Activated T-helper 2 cell treated with anti-CD3 and anti-CD28 coated beads, Interferon-gamma antibody, Interleukin-2, Interleukin-4, amounts not matched to agents 10 μg/mL and 5 μg/mL and 100 μg/mL, durations not matched to agents 14 hours and 24 hours and 36 hours (primary cell): ENCODE results near the gene KRT84. TPM values are rescaled to one million over a fixed set of nuclear protein-coding genes. Genes with fewer than 3 reads are reported as not detected.
"Not testable (repeated sequence)": the region's sequence is repeated elsewhere in the genome, so short reads cannot be mapped to it uniquely, and the experiment has no call there.

ENCODE experiments used
- DNase-seq: peaks from one replicate; pipeline ENCODE4 v3.0.0; 2021; ENCODE audit warnings: low spot score
- H3K27ac Mint-ChIP-seq: one replicate; pipeline ENCODE4 v1.8.0; 2021; ENCODE audit warnings: mixed read lengths
- H3K27me3 Mint-ChIP-seq: one replicate; pipeline ENCODE4 v1.8.0; 2021; ENCODE audit warnings: low read depth, mixed read lengths
- H3K36me3 Mint-ChIP-seq: one replicate; pipeline ENCODE4 v1.8.0; 2021; ENCODE audit warnings: low read depth, mixed read lengths
- H3K4me1 Mint-ChIP-seq: one replicate; pipeline ENCODE4 v1.8.0; 2021; ENCODE audit warnings: low read depth, mixed read lengths
- H3K4me3 Mint-ChIP-seq: one replicate; pipeline ENCODE4 v1.8.0; 2021; ENCODE audit warnings: low read depth, mild to moderate bottlenecking, moderate library complexity, mixed read lengths
- H3K9me3 Mint-ChIP-seq: one replicate; pipeline ENCODE4 v1.8.0; 2021; ENCODE audit warnings: mixed read lengths
- intact Hi-C: fragments of 100-400 bp; cut with micrococcal nuclease; formaldehyde crosslinking; loops from one replicate; pipeline ENCODE4 v1.15.1; 2023
- total RNA-seq: library from RNA; stranded (reverse); gene quantifications from 2 replicates; pipeline ENCODE4 v1.2.3, GENCODE V29; 2022

Gene KRT84
- total RNA-seq, 1 donor from 2014 or later: not detected

GRCh38 chr12:52349196-52349595 is 36.3 kb downstream of the KRT84 start:
- intact Hi-C loops: no loop called here
- Mint-ChIP-seq H3K36me3 (no peaks in the 10 kb centered on the region), H3K4me1 (peaks cover 3% of the 10 kb centered on the region), H3K4me3 (no peak overlapping the region), H3K27me3 (peaks cover 17% of the 10 kb centered on the region), H3K9me3 (no peaks in the 10 kb centered on the region), H3K27ac (no peak overlapping the region)
- DNase-seq: no peak

- Mint-ChIP-seq H3K27ac (no peak overlapping the region), H3K36me3 (no peaks in the 10 kb centered on the region), H3K9me3 (no peaks in the 10 kb centered on the region), H3K4me1 (peaks cover 3% of the 10 kb centered on the region), H3K27me3 (peaks cover 9% of the 10 kb centered on the region), H3K4me3 (no peak overlapping the region)
- intact Hi-C loops: no loop called here
- no peak for DNase-seq
Measured at GRCh38 chr12:52347551-52348510, 37.6 kb downstream of the KRT84 start.

- Mint-ChIP-seq H3K9me3 (no peaks in the 10 kb centered on the region), H3K36me3 (no peaks in the 10 kb centered on the region), H3K27ac (no peak overlapping the region), H3K4me3 (no peak overlapping the region), H3K27me3 (peaks cover 3% of the 10 kb centered on the region), H3K4me1 (peaks cover 3% of the 10 kb centered on the region)
- no peak for DNase-seq
- intact Hi-C loops: no loop called here
Measured at GRCh38 chr12:52347016-52347415, 38.4 kb downstream of the KRT84 start.

- peaks cover under 1% of the 10 kb centered on the region for H3K27me3 Mint-ChIP-seq
- no peaks in the 10 kb centered on the region for H3K36me3 Mint-ChIP-seq
- H3K9me3 Mint-ChIP-seq: no peaks in the 10 kb centered on the region
- no peak overlapping the region for H3K27ac Mint-ChIP-seq
- H3K4me3 Mint-ChIP-seq: no peak overlapping the region
- H3K4me1 Mint-ChIP-seq: peaks cover under 1% of the 10 kb centered on the region
- intact Hi-C loops: no loop called here
- no peak for DNase-seq
Measured at GRCh38 chr12:52346593-52346992, 38.9 kb downstream of the KRT84 start.

GRCh38 chr12:52345041-52345440 is 40.4 kb downstream of the KRT84 start:
- H3K9me3 Mint-ChIP-seq, H3K27ac Mint-ChIP-seq, H3K27me3 Mint-ChIP-seq, intact Hi-C loops, H3K4me1 Mint-ChIP-seq, H3K36me3 Mint-ChIP-seq, DNase-seq, H3K4me3 Mint-ChIP-seq: not testable (repeated sequence)

GRCh38 chr12:52344111-52344510 is 41.3 kb downstream of the KRT84 start:
- Mint-ChIP-seq H3K4me1 (no peaks in the 10 kb centered on the region), H3K4me3 (no peak overlapping the region), H3K27me3 (no peaks in the 10 kb centered on the region), H3K36me3 (no peaks in the 10 kb centered on the region), H3K27ac (no peak overlapping the region), H3K9me3 (no peaks in the 10 kb centered on the region)
- DNase-seq: no peak
- intact Hi-C loops: no loop called here

GRCh38 chr12:52343550-52343949 is 41.9 kb downstream of the KRT84 start:
- peaks cover 3% of the 10 kb centered on the region for H3K4me1 Mint-ChIP-seq
- H3K36me3 Mint-ChIP-seq: no peaks in the 10 kb centered on the region
- peaks cover 4% of the 10 kb centered on the region for H3K27me3 Mint-ChIP-seq
- H3K4me3 Mint-ChIP-seq: no peak overlapping the region
- intact Hi-C loops: no loop called here
- no peaks in the 10 kb centered on the region for H3K9me3 Mint-ChIP-seq
- no peak for DNase-seq
- H3K27ac Mint-ChIP-seq: no peak overlapping the region

GRCh38 chr12:52342781-52343490 is 42.5 kb downstream of the KRT84 start:
- Mint-ChIP-seq H3K9me3 (no peaks in the 10 kb centered on the region), H3K27me3 (peaks cover 5% of the 10 kb centered on the region), H3K4me1 (peaks cover 4% of the 10 kb centered on the region), H3K27ac (no peak overlapping the region), H3K4me3 (no peak overlapping the region), H3K36me3 (no peaks in the 10 kb centered on the region)
- no peak for DNase-seq
- intact Hi-C loops: no loop called here

- intact Hi-C loops: no loop called here
- Mint-ChIP-seq H3K36me3 (no peaks in the 10 kb centered on the region), H3K4me3 (no peak overlapping the region), H3K4me1 (peaks cover 12% of the 10 kb centered on the region), H3K9me3 (peaks cover 6% of the 10 kb centered on the region), H3K27ac (no peak overlapping the region), H3K27me3 (peaks cover 5% of the 10 kb centered on the region)
- no peak for DNase-seq
Measured at GRCh38 chr12:52341066-52341580, 44.3 kb downstream of the KRT84 start.

- no peaks in the 10 kb centered on the region for H3K36me3 Mint-ChIP-seq
- intact Hi-C loops: no loop called here
- no peak overlapping the region for H3K27ac Mint-ChIP-seq
- no peak overlapping the region for H3K4me3 Mint-ChIP-seq
- H3K9me3 Mint-ChIP-seq: peaks cover 6% of the 10 kb centered on the region
- H3K27me3 Mint-ChIP-seq: peaks cover 9% of the 10 kb centered on the region
- peaks cover 12% of the 10 kb centered on the region for H3K4me1 Mint-ChIP-seq
- DNase-seq: no peak
Measured at GRCh38 chr12:52338241-52338960, 47.1 kb downstream of the KRT84 start.

- peaks cover 12% of the 10 kb centered on the region for H3K4me1 Mint-ChIP-seq
- H3K9me3 Mint-ChIP-seq: peaks cover 6% of the 10 kb centered on the region
- peaks cover 9% of the 10 kb centered on the region for H3K27me3 Mint-ChIP-seq
- H3K36me3 Mint-ChIP-seq: no peaks in the 10 kb centered on the region
- DNase-seq: no peak
- no peak overlapping the region for H3K27ac Mint-ChIP-seq
- no peak overlapping the region for H3K4me3 Mint-ChIP-seq
- intact Hi-C loops: no loop called here
Measured at GRCh38 chr12:52337054-52337453, 48.4 kb downstream of the KRT84 start.

GRCh38 chr12:52336641-52337040 is 48.8 kb downstream of the KRT84 start:
- intact Hi-C loops: no loop called here
- no peak overlapping the region for H3K4me3 Mint-ChIP-seq
- no peak overlapping the region for H3K27ac Mint-ChIP-seq
- H3K27me3 Mint-ChIP-seq: peaks cover 13% of the 10 kb centered on the region
- no peaks in the 10 kb centered on the region for H3K36me3 Mint-ChIP-seq
- no peak for DNase-seq
- peaks cover 12% of the 10 kb centered on the region for H3K4me1 Mint-ChIP-seq
- H3K9me3 Mint-ChIP-seq: peaks cover 6% of the 10 kb centered on the region
